Glomerular endothelial cell (primary cell): ENCODE measurements around the gene ESRRB. TPM values are rescaled to one million over a fixed set of nuclear protein-coding genes. Genes with fewer than 3 reads are reported as not detected.
"Not testable (repeated sequence)": the region's sequence is repeated elsewhere in the genome, so short reads cannot be mapped to it uniquely, and the experiment has no call there.

Experiments
- DNase-seq: peaks from one replicate; pipeline ENCODE4 v3.0.0-alpha.2; 2011; ENCODE audit warnings: low read depth, low spot score; ENCODE audit errors: extremely low read depth
- total RNA-seq: library from RNA; depleted of rRNA; stranded (reverse); fragments of >200 nt; gene quantifications from 2 replicates; pipeline ENCODE4 v1.2.3, GENCODE V29; 2015

The ESRRB gene
- total RNA-seq, 1 donor from 2014 or later, result not detected

DNA sequence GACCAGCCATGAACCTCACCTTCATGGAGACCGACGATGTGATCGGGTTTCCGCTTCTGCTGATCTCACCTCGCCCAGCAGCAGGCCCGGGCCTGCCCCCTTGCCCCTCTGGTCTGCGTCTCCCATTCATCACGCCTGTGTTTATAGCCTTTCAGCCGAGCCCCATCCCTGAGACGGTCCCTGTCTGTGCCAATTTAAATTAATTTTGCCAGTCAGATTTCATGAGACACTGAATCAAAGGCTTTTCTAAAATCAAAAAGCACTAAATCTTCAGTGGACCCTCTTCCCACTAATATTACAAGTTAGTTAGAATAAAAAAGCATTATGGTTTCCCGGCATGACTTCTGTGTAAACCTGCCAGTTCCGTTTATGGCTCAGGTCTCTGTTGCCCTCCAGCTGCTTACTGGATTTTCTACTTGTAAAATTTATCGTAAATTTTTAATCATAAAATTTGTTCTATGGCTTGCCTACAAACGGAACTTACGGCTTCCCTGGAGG is 155.9 kb downstream of the ESRRB start:
- DNase-seq, result no peak

DNA sequence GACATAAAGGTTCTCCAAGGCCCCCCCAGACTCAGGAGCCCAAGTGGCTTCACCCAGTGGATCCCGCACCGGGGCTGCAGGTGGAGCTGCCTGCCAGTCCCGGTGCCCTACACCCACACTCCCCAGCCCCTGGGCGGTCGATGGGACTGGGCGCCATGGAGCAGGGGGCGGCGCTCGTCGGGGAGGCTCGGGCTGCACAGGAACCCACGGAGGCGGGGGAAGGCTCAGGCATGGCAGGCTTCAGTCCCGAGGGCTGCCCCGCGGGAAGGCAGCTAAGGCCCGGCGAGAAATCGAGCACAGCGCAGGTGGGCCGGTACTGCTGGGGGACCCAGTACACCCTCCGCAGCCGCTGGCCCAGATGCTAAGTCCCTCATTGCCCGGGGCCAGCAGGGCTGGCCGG is 160.7 kb downstream of the ESRRB start:
- DNase-seq, result not testable (repeated sequence)

GRCh38 chr14:76537906-76538647 is 162.1 kb downstream of the ESRRB start:
- no peak for DNase-seq

- no peak for DNase-seq
These were observed 162.7 kb downstream of the ESRRB start for GRCh38 chr14:76538648-76539008.

- DNase-seq, result no peak
These were observed 163.2 kb downstream of the ESRRB start for GRCh38 chr14:76539130-76539529.

GRCh38 chr14:76541594-76542219 is 165.8 kb downstream of the ESRRB start:
- DNase-seq, result no peak

- DNase-seq, result no peak
These were observed 170.7 kb downstream of the ESRRB start for GRCh38 chr14:76546426-76547221.

DNA sequence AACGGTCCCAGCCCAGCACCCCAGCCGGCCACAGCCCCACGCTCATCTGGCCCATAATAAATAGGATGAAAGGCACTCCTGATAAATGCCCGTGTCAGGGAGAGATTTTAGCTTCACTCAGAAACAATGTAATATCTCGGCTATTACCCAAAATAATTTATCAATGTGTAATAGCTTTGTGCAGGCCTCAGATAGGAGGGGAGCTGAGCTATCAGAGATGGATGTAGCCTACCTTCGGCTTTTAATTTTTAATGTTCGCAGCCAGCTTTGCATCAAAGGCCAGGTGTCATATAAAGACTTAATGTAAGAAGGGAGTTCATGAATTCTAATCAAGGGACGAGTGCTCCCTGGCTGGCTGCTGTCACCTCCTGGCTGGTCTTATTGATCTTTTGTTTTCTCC is 171.9 kb downstream of the ESRRB start:
- DNase-seq, result no peak

DNA sequence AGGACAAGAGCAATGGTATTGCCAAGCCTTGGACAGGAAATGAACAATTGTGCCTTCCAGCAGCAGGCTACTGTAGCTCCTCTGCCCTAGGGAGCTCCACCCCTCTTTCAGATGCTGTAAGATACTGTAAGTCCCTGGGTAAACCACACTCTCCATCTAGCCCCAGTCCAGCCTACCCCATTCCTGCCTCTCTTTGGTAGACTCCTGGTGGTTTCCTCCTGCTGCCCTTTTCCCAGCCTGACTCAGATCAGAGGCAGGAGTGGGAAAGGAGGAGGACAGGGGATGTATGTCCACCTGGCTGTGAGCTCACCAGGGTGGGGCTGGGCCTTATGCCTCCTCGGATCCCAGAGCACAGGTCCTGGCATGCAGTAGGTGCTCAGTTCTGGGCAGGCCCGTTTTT is 174.6 kb downstream of the ESRRB start:
- DNase-seq, result no peak

DNA sequence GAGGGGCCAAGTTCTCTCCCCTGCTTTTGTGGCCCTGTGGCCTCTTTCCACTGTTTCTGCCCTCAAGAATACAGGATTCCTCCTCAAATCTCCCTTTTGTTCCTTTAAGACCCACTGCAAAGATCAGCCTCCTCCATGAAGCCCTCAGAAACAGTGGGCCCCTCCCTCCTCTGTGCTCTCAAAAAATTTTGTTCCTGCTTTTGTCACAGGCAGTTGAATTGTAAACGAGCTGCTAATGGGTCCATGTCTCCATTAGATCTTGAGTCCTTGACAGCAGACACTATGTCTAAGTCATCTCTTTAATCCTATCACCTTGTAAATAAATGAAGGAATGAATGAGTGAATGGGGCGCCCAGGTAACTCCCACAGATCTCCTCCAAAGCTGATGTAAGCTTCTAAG is 175.2 kb downstream of the ESRRB start:
- no peak for DNase-seq

Other genes with a start within 250 kb of the ESRRB start
- 52.1 and 58.7 TPM in 2 replicates for gene GPATCH2L, start 224.2 kb upstream of the ESRRB start, total RNA-seq